ENCODE results near the gene CELF4.

Gene CELF4

DNA sequence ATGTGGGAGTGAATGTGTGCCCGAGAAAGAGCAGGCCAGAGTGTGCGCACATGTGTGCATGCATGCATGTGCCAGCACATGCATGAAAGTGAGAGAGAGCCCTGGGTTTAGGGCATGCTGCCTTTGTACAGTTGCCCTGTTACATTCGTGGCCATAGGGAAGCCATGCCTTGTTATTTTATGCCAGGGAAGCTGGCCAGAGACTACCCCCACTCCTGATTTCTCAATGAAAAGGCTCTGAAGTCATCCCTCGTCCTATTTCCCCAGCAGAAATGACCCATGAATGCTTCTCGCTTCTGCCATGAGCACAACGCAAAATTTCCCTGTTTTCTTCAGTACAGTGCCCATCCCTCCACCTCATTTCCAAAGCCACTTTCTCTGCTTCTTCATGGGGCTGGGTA lies 143.0 kb downstream of the CELF4 start:
- DNase-seq: no peak

DNA sequence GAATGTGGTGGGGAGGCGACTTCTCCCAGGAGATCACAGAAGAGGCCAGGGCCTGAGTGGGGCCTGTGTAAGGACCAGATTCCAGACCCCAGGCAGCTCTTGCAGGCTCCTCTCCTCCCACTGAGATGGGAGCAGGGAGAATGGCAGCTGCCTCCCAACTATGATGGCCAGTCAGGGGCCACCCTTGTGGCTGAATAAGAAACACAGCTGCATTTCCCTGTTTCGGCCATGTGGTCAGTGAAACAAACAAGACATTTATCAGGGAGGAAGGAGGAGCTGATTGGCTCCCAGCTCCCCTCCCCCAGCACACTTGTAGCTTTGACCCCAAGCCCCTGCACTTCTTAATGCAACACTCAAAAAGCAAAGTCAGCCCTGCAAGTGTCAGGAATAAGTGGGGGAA lies 143.5 kb downstream of the CELF4 start:
- DNase-seq: peak in 10 of 58 donors; percentile 12 to 50 (median 23)

DNA sequence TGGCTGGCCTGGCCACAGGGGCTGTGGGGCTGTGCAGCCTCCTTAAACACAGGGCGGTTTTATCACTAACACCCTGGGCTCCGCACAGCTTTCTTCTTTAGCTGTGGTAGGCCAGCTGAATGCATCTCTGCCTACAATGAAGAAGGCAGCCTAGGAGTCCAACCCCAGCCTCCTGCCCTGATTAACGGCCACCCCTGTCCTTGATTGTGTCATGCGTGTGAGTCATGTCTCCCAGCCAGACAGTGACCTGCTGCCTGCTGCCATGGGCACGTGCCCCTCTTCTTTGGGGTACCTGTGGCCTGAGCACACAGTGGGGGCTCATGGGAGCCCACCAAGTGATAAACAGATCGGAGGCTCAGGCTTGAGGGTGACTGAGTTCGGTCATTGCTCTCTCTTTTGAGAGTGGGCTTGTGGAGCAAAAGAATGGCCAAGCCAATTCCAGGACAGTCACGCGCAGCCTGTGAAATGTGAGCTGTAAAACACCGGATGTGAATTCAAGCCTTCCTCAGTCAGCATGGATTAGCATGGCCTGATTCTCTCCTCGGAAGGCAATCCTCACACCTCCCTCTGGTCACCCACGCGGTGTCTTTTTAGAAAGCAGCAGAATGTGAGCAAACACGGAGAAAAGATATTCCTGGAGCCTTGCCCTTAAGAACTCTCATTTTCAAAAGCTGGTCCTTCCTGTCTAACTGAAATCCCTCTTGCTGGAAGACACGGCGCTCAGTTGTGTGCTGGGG lies 144.1 kb downstream of the CELF4 start:
- DNase-seq: peak in 13 of 58 donors; percentile 10 to 65 (median 29)

DNA sequence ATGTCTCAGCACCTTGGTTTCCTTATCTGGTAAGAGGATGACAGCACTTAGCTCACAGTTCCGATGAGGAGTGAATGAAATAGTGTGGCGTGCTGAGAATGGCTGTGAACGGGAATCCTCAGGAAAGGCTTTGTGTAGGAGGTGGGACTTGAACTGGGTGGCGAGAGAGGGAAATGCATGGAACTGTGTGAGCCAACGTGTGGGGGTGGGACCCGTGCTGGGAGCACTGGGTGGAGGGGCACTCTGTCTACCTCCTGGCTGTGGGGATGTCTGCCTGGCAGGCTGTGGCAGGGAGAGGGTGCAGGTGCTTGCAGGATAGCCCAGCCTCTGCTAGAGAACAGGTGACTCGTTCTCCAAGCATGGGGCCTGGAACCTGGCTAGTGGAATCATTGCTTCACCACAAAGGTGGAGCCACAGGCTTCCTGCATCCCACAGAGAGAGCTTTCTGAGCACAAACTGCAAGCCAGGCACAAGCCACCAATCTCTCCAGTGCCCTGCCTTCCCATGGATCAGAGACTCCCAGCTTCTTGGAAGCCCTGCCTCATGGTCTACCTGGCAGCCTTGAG lies 145.2 kb downstream of the CELF4 start:
- peak in 1 of 58 donors; percentile 21 for DNase-seq

DNA sequence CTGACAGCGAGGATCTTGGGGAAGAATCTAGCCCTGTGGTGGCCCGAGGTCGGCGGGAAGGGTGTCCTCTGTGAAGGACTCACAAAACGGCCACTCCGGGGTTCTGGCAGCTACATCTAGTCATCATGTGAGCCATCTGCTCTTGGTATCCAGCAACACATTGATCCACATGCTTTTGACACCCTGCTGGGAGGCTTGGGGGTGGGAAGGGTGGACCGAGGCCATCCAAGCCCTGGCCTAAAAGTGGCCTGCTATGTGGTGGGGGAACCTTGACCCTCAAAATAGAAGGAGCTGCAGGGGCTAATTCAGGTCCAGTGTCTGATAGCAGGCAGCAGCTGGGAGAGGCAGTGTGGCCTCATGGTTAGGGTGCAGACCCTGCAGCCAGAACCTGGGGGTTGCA lies 145.7 kb downstream of the CELF4 start:
- DNase-seq: no peak

DNA sequence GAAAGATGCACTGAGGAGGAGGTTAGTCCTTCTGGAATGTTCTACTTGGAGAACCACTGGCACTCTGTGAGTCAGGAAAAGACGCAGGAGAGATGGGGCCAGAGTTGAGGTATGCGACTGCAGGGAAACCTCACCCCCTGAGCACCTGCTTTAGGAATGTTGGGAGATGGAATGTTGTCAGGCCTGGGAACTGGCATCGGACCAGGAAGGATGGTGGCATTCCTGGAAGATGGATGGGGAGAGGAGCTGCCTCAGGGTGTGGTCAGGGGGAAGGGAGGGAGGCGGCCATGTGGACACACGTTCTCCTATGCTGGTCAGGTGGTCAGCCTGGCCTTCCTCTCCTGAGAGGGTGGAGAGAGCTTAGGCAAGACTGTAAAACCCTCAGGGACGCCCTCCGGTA lies 146.3 kb downstream of the CELF4 start:
- DNase-seq: no peak

- DNase-seq: no peak
These were observed 150.8 kb downstream of the CELF4 start for GRCh38 chr18:37414816-37415215.

GRCh38 chr18:37412829-37413228 lies 152.8 kb downstream of the CELF4 start:
- no peak for DNase-seq

DNA sequence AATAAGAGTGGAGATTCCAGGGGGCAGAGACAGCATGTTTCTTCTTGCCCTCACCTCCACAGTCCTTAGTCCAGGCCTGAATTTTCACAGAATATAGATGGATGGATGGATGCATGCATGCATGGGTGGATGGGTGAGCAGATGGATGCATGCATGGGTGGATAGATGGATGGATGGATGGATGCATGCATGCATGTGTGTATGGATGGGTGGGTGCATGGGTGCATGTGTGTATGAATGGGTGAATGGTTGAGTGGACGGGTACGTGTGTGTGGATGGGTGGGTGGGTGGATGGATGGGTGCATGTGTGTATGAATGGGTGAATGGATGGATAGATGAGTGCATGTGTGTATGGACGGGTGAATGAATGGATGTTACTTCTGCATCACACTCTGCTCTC lies 153.3 kb downstream of the CELF4 start:
- DNase-seq: no peak

GRCh38 chr18:37409878-37410277 lies 155.7 kb downstream of the CELF4 start:
- no peak for DNase-seq

DNA sequence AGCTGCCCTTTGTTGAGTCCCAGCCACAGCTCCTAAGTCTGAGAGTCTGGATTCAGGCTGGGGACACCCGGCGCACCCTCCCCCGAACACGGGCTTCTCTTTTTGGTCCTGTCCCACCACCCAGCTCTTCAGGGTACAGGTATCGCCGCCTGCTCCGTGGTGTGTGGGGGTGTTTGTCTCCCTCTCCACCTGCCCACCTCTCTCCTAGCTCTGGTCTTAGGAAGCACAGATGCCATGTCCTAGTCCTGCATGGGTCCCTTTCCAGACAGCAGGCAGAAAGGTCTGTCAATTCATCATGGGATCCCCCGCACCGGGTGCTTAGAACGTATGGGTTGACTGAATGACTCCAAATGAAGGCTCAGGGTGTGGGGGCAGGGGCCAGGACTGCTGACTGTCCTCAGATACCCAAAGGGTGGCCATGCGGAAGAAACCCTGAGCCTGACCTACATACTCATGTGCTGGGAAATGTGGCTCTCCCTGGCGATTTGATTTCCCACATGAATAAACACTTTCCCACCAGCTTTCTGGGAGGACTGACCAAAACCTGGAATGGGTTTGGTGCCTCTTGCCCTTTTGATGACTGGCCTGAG lies 156.8 kb downstream of the CELF4 start:
- DNase-seq: peak in 1 of 58 donors; percentile 21

DNA sequence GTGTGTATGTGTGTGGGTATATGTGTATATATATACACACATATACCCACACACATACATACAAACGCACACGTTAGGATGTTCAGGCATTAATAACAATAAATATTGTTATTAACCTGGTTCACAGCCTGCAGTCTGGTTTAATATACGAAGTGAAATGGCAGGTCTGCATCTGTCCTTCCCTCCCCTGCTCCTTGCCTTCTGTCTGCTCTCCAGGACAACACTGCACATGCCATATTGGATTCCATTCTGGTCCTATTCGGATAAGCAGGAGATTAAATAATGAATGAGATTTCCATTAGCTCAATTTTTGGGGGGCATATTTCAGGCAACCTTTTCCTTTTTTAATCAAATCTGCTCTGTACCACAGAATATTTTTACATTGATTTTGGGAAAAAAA lies 158.0 kb downstream of the CELF4 start:
- no peak for DNase-seq

DNA sequence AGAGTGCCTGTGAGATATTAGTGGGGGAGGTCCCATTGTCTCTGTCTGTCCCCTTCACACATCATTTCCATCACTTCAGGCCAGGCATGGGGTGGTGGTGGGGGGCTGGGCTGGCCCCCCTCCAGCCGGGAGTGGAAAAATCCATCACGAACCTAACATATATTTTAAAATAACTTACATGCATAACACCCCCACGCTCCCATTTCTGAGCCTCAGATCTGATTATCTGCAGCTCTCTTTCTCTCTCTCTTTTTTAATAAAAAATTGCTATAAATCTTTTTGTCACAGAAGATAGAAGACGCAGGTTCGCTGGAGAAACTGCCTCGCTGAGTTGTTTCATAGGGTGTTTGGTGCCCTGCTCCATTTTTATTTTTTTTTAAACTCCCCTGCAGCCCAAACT lies 159.8 kb downstream of the CELF4 start:
- DNase-seq: no peak

- no peak for DNase-seq
These were observed 160.4 kb downstream of the CELF4 start for GRCh38 chr18:37405229-37405628.

GRCh38 chr18:37403788-37404187 lies 161.8 kb downstream of the CELF4 start:
- no peak for DNase-seq

DNA sequence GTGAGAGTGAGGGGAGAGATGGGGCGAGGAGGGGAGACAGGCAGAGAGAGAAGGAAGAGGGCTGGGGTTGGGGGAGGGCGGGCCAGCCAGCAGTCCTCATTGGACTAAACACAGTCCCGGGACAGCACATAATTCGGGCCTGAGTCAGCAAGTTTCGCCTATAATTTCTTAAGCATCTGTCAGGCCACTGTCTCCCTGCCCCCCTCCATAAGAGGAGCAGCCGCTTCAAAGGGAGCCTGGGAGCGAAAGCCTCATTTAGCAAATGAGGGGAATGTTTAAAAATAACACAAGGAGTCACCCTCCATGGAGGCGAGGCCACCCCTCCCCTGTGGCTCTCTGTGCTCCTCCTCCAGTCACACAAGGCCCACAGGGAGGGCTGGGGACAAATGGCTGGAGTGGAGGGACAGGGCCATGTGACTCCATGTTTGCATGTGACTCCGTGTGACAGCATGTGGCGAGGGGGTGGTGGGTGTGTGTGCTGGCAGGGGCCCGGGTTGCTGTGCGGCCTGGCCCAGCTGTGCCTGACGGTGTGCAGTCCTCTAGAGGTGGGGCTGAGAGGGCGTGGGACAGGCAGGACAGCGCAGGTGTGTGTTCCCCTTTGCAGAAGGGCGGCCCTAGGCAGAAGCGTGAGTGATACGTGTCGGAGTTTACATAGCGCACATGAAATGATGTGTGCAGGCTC lies 162.4 kb downstream of the CELF4 start:
- peak in 16 of 58 donors; percentile 14 to 70 (median 29) for DNase-seq

- no peak for DNase-seq
These were observed 162.9 kb downstream of the CELF4 start for GRCh38 chr18:37402735-37403099.

DNA sequence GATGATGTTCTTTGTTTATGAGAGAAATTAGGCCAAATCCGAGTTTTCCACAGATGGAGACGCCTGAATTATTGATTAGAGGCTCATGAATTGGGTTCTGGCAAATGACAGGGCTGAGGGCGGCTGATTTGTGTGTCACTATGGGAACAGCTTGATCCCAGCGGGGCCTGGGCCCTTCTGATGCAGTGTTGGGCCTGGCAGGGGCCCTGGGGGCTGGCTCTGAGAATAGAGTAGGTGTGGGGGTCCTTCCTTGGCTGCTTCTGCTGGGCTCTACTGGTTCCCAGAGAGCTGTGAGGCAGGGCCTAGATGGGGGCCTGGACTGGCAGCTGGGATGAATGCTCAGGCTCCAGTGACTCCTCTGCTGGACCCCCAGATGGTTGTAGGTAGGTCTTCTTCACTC lies 164.8 kb downstream of the CELF4 start:
- no peak for DNase-seq

DNA sequence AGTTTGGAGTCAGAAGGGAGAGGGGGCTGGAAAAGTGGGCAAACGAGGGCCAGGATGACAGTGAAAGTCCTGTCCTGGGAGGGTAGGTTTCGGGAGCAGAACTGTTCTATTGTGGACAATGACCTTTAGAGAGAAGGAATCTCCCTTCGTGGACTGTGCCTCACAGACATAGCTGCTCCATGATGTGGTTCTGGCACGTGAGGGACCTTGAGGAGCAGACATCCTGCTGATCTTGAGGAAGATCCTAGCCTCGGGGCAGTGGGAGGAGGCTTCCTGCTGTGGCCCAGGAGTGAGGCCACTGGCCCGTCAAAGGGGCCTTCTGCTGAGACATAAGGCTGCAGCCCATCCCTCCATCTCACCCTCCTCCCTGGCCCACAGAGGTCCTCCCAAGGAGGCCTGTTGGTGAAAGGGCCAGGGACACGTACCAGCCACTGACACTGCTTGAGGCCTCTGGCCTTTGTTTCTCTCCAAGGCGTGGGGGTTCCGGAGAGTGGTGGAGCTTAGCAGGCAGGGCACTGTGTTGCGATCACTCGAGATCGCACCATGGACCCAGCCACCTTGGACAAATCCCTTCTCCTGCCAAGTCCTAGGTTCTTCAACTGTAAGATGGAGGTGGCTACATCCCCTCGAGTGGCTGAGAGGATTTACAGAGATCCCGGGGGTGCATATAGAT lies 167.2 kb downstream of the CELF4 start:
- DNase-seq: no peak

- DNase-seq: no peak
These were observed 167.8 kb downstream of the CELF4 start for GRCh38 chr18:37397814-37398213.

DNA sequence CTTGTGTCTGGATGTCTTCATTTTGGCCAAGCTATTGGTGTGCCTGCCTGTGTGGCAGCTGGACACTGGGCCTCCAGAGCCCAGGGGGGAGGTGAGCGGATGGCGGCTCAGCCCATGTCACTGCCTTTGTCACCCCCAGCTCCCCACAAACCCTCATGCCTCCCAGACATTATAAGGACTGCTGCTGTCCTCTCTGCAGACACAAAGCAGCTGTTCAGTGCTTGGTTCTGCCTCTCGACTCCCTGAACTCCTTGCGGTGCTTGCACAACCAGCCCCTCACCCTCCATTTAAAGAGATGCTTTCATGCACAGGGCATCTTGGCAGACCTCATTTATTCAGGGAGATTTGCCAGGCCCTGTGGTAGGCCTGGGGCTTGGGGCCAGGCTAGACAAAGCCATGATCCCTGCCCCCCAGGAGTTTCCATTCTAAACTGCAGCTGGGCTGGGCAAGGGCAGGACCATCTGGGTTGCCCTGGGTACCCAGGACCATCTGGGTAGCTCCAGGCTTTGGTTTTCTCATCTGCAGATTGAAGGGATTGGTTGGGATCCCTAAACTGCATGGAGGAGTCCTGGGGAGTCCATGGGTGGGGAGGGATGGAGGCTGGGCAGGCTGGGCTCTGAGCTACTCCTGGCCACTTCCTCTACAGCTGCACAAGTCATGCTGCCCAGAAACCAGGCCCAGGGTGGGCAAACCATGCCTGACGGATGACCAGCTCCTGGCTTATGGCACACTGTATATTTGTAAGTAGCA lies 168.5 kb downstream of the CELF4 start:
- DNase-seq: peak in 15 of 58 donors; percentile 10 to 65 (median 30)
